HEK293 (cell line): ENCODE data around the gene SREBF1.

Experiments used
- CTCF ChIA-PET: fragments of 350-600 bp; formaldehyde crosslinking; extraction: SDS; loops from one replicate; lab custom pipeline; 2021; ENCODE audit warnings: antibody characterized with exemption; lab: Yijun Ruan, JAX
- POLR2A ChIA-PET: fragments of 300-600 bp; formaldehyde crosslinking; extraction: SDS; loops from one replicate; lab custom pipeline; 2020; ENCODE audit warnings: antibody characterized with exemption, inconsistent platforms; lab: Yijun Ruan, JAX
- H3K27ac ChIP-seq: fragments of 200-500 bp; sonication (Bioruptor generic); 2 replicates; pipeline ENCODE4 v1.5.1; 2014; ENCODE audit warnings: low read depth, low read length, control low read depth, inconsistent platforms; ENCODE audit errors: extremely low read depth
- H3K36me3 ChIP-seq, 2 experiments: fragments of 200-500 bp in 1 of 2; sonication (Bioruptor generic) in 1 of 2; 1 replicate in 1 of 2; 2 replicates in 1 of 2; pipeline ENCODE4 v1.5.1; 2014 to 2017; ENCODE audit warnings: inconsistent platforms in 2 of 2, low read length in 2 of 2; ENCODE audit not compliant: control insufficient read depth in 2 of 2, insufficient read depth in 1 of 2
- H3K4me1 ChIP-seq: fragments of 200-500 bp; sonication (Bioruptor generic); 2 replicates; pipeline ENCODE4 v1.5.1; 2014; ENCODE audit warnings: mild to moderate bottlenecking, low read length, inconsistent platforms; ENCODE audit not compliant: control insufficient read depth, insufficient read depth
- H3K4me3 ChIP-seq: 2 replicates; pipeline ENCODE4 v1.5.1; 2011; ENCODE audit warnings: low read depth, mild to moderate bottlenecking, control low read depth, low read length, moderate library complexity
- H3K9me3 ChIP-seq: fragments of 200-500 bp; sonication (Bioruptor generic); 2 replicates; pipeline ENCODE4 v1.5.1; 2014; ENCODE audit warnings: low read depth, low read length, inconsistent platforms; ENCODE audit not compliant: control insufficient read depth, insufficient read depth
- GLI2 ChIP-seq: fragments of 450-650 bp; formaldehyde crosslinking; IDR thresholded peaks from 2 replicates; pipeline ENCODE4; 2017; ENCODE audit warnings: missing biosample characterization, missing genetic modification characterization, low read depth, borderline replicate concordance
- IKZF3 ChIP-seq: fragments of 450-650 bp; IDR thresholded peaks from 2 replicates; pipeline ENCODE4 v1.5.0; 2018; ENCODE audit warnings: missing biosample characterization, mild to moderate bottlenecking, missing genetic modification characterization, moderate library complexity
- KLF17 ChIP-seq: fragments of 450-650 bp; formaldehyde crosslinking; IDR thresholded peaks from 2 replicates; pipeline ENCODE4 v1.5.1; 2016; ENCODE audit warnings: missing biosample characterization, missing genetic modification characterization
- KLF7 ChIP-seq: fragments of 450-650 bp; formaldehyde crosslinking; IDR thresholded peaks from 2 replicates; pipeline ENCODE4 v1.5.1; 2016; ENCODE audit warnings: missing biosample characterization, missing genetic modification characterization, borderline replicate concordance
- OSR2 ChIP-seq: fragments of 450-650 bp; formaldehyde crosslinking; IDR thresholded peaks from 2 replicates; pipeline ENCODE4 v1.5.1; 2016; ENCODE audit warnings: missing biosample characterization, missing genetic modification characterization
- ZIC2 ChIP-seq: fragments of 450-650 bp; formaldehyde crosslinking; IDR thresholded peaks from 2 replicates; pipeline ENCODE4 v1.5.1; 2016; ENCODE audit warnings: missing biosample characterization, missing genetic modification characterization
- ZNF138 ChIP-seq: fragments of 450-650 bp; formaldehyde crosslinking; IDR thresholded peaks from 2 replicates; pipeline ENCODE4 v1.5.1; 2016; ENCODE audit warnings: missing biosample characterization, missing genetic modification characterization, borderline replicate concordance
- ZNF157 ChIP-seq: fragments of 450-650 bp; formaldehyde crosslinking; IDR thresholded peaks from 2 replicates; pipeline ENCODE4 v1.5.1; 2016; ENCODE audit warnings: missing biosample characterization, missing genetic modification characterization
- ZNF239 ChIP-seq: fragments of 450-650 bp; formaldehyde crosslinking; IDR thresholded peaks from 2 replicates; pipeline ENCODE4 v1.5.1; 2016; ENCODE audit warnings: missing biosample characterization, missing genetic modification characterization
- ZNF248 ChIP-seq: fragments of 450-650 bp; formaldehyde crosslinking; IDR thresholded peaks from 2 replicates; pipeline ENCODE4 v1.5.1; 2017; ENCODE audit warnings: missing biosample characterization, missing genetic modification characterization
- ZNF341 ChIP-seq: fragments of 450-650 bp; formaldehyde crosslinking; IDR thresholded peaks from 2 replicates; pipeline ENCODE4; 2016; ENCODE audit warnings: low read depth, missing biosample characterization, missing genetic modification characterization
- ZNF366 ChIP-seq: fragments of 450-650 bp; formaldehyde crosslinking; conservative IDR thresholded peaks from 2 replicates; pipeline ENCODE4 v1.5.1; 2016; ENCODE audit warnings: missing biosample characterization, missing genetic modification characterization
- ZNF513 ChIP-seq: fragments of 450-650 bp; IDR thresholded peaks from 2 replicates; pipeline ENCODE4 v1.5.1; 2018; ENCODE audit warnings: missing biosample characterization, missing genetic modification characterization
- ZNF555 ChIP-seq: fragments of 450-650 bp; formaldehyde crosslinking; conservative IDR thresholded peaks from 2 replicates; pipeline ENCODE4 v1.5.1; 2017; ENCODE audit warnings: missing biosample characterization, mild to moderate bottlenecking, missing genetic modification characterization, inconsistent platforms
- ZNF624 ChIP-seq: fragments of 450-650 bp; formaldehyde crosslinking; IDR thresholded peaks from 2 replicates; pipeline ENCODE4 v1.5.1; 2017; ENCODE audit warnings: missing biosample characterization, missing genetic modification characterization
- ZNF664 ChIP-seq: fragments of 450-650 bp; formaldehyde crosslinking; IDR thresholded peaks from 2 replicates; pipeline ENCODE4 v1.5.1; 2016; ENCODE audit warnings: missing biosample characterization, missing genetic modification characterization
- ZNF692 ChIP-seq: fragments of 450-650 bp; formaldehyde crosslinking; IDR thresholded peaks from 2 replicates; pipeline ENCODE4 v1.5.1; 2016; ENCODE audit warnings: missing biosample characterization, missing genetic modification characterization
- ZSCAN18 ChIP-seq: fragments of 450-650 bp; formaldehyde crosslinking; IDR thresholded peaks from 2 replicates; pipeline ENCODE4 v1.5.1; 2016; ENCODE audit warnings: missing biosample characterization, missing genetic modification characterization
- ZSCAN5A ChIP-seq: fragments of 450-650 bp; formaldehyde crosslinking; IDR thresholded peaks from 2 replicates; pipeline ENCODE4 v1.5.1; 2016; ENCODE audit warnings: missing biosample characterization, missing genetic modification characterization

Gene SREBF1

GRCh38 chr17:17886226-17886625 lies 49.4 kb upstream of the SREBF1 start (continued):
- TF ChIP-seq GLI2 (tag by site-specific recombination) (no peak), ZNF248 (tag by site-specific recombination) (no peak)

GRCh38 chr17:17884391-17885357 lies 47.9 kb upstream of the SREBF1 start:
- H3K4me1 ChIP-seq: peaks cover 2% of the 10 kb centered on the region; the same call in 1 of the 2 replicates
- no peak overlapping the region for H3K27ac ChIP-seq
- POLR2A ChIA-PET: interaction anchor here (1.2 to 1.3 kb wide), 2 partner anchors 35 to 88 kb away, joined by 4 to 6 read pairs; partner anchors contain the start of genes DRC3 and TOM1L2
- no peak overlapping the region for H3K4me3 ChIP-seq
- peaks cover 0 to 42% of the 10 kb centered on the region in 2 experiments; a peak in 1 of 3 replicates for H3K36me3 ChIP-seq
- no peaks in the 10 kb centered on the region for H3K9me3 ChIP-seq
- CTCF ChIA-PET: interaction anchor here (0.5 to 2.6 kb wide), 8 partner anchors 14 to 408 kb away, joined by 3 to 21 read pairs (median 5); no protein-coding TSS in a partner anchor
- TF ChIP-seq ZNF555 (tag by site-specific recombination) (no peak), OSR2 (tag by site-specific recombination) (peak; percentile 81), ZNF341 (tag by site-specific recombination) (peak; percentile 44), ZNF664 (tag by site-specific recombination) (no peak), ZIC2 (tag by site-specific recombination) (peak; percentile 76)

GRCh38 chr17:17883801-17884200 lies 47.0 kb upstream of the SREBF1 start:
- Histone ChIP-seq H3K4me1 (peaks cover 2% of the 10 kb centered on the region; the same call in 1 of the 2 replicates), H3K4me3 (no peak overlapping the region), H3K36me3 (peaks cover 0 to 49% of the 10 kb centered on the region in 2 experiments; a peak in 1 of 3 replicates), H3K27ac (no peak overlapping the region), H3K9me3 (no peaks in the 10 kb centered on the region)
- TF ChIP-seq ZNF239 (tag by site-specific recombination) (no peak), IKZF3 (tag by site-specific recombination) (no peak), ZNF138 (tag by site-specific recombination) (no peak), ZSCAN18 (no peak)
- CTCF ChIA-PET: interaction anchor here (0.6 to 2.6 kb wide), 4 partner anchors 13 to 190 kb away, joined by 3 to 21 read pairs (median 8); no protein-coding TSS in a partner anchor
- POLR2A ChIA-PET: interaction anchor here (1.3 kb wide), 1 partner anchor 89 kb away, joined by 6 read pairs; the partner anchor contains the start of genes DRC3 and TOM1L2

- Histone ChIP-seq H3K4me1 (peaks cover 15% of the 10 kb centered on the region), H3K9me3 (no peaks in the 10 kb centered on the region), H3K36me3 (peaks cover 0 to 54% of the 10 kb centered on the region in 2 experiments; a peak in 1 of 3 replicates), H3K4me3 (no peak overlapping the region), H3K27ac (no peak overlapping the region)
- POLR2A ChIA-PET: interaction anchor here (0.6 kb wide), 1 partner anchor 248 kb away, joined by 3 read pairs; no protein-coding TSS in a partner anchor
- CTCF ChIA-PET: interaction anchor here (0.9 to 1.2 kb wide), 2 partner anchors 10 to 37 kb away, joined by 3 to 4 read pairs; no protein-coding TSS in a partner anchor
- TF ChIP-seq ZNF157 (tag by site-specific recombination) (no peak), ZNF366 (no peak), ZNF692 (tag by site-specific recombination) (no peak), KLF17 (tag by site-specific recombination) (no peak), KLF7 (tag by site-specific recombination) (no peak), ZNF513 (no peak), ZNF624 (tag by site-specific recombination) (no peak), ZSCAN5A (tag by site-specific recombination) (no peak)
These were observed 45.3 kb upstream of the SREBF1 start for GRCh38 chr17:17882082-17882581.
